Stimulated activated naive B cell treated with anti-CD40 and anti-IgM and Interleukin-4, amounts not matched to agents 10 μg/mL and 1 μg/mL and 100 μg/mL, for 72 hours (primary cell): ENCODE results near the gene TTLL11.
"Not testable (repeated sequence)": the region's sequence is repeated elsewhere in the genome, so short reads cannot be mapped to it uniquely, and the experiment has no call there.

Source experiments
- ATAC-seq, 2 donors: fragments of 150-1000 bp; cut with Tn5 transposase; replicated peaks; 2 replicates each; pipeline ENCODE4 v1.10.0; 2021; ENCODE audit warnings: moderate library complexity in 1 of 2
- DNase-seq: peaks from one replicate; pipeline ENCODE4 v3.0.0; 2021
- H3K27ac Mint-ChIP-seq: one replicate; pipeline ENCODE4 v1.8.0; 2022; ENCODE audit warnings: mild to moderate bottlenecking, mixed read lengths
- H3K27me3 Mint-ChIP-seq, 2 donors: one replicate each; pipeline ENCODE4 v1.8.0; 2022; ENCODE audit warnings: mixed read lengths in 2 of 2
- H3K36me3 Mint-ChIP-seq, 2 donors: one replicate each; pipeline ENCODE4 v1.8.0; 2022; ENCODE audit warnings: mixed read lengths in 2 of 2, mild to moderate bottlenecking in 1 of 2
- H3K4me1 Mint-ChIP-seq, 2 donors: one replicate each; pipeline ENCODE4 v1.8.0; 2022; ENCODE audit warnings: mixed read lengths in 2 of 2, mild to moderate bottlenecking in 1 of 2
- H3K4me3 Mint-ChIP-seq, 2 donors: one replicate each; pipeline ENCODE4 v1.8.0; 2022; ENCODE audit warnings: mild to moderate bottlenecking in 2 of 2, mixed read lengths in 2 of 2, moderate library complexity in 1 of 2
- H3K9me3 Mint-ChIP-seq, 2 donors: one replicate each; pipeline ENCODE4 v1.8.0; 2022; ENCODE audit warnings: mixed read lengths in 2 of 2, mild to moderate bottlenecking in 1 of 2

TTLL11 gene

GRCh38 chr9:121794334-121794733 is 298.8 kb downstream of the TTLL11 start:
- H3K4me1 Mint-ChIP-seq, H3K4me3 Mint-ChIP-seq, DNase-seq, H3K36me3 Mint-ChIP-seq, ATAC-seq, H3K9me3 Mint-ChIP-seq, H3K27ac Mint-ChIP-seq, H3K27me3 Mint-ChIP-seq: not testable (repeated sequence)

DNA sequence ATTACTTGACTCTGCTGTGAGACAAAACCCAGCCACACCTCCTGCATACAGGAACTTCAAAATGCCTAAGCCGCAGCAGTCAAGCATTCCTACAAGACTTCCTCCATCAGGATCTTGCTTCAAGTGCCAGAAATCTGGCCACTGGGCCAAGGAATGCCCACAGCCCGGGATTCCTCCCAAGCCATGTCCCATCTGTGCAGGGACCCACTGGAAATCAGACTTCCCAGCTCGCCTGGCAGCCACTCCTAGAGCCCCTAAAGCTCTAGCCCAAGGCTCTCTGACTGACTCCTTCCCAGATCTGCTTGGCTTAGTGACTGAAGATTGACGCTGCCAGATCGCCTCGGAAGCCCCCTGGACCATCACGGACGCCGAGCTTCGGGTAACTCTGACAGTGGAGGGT is 300.6 kb downstream of the TTLL11 start:
- not testable (repeated sequence) for H3K9me3 Mint-ChIP-seq, H3K4me1 Mint-ChIP-seq, DNase-seq, H3K36me3 Mint-ChIP-seq, H3K27ac Mint-ChIP-seq, H3K4me3 Mint-ChIP-seq, ATAC-seq
- H3K27me3 Mint-ChIP-seq: peaks cover 16 to 18% of the 10 kb centered on the region in 2 donors

DNA sequence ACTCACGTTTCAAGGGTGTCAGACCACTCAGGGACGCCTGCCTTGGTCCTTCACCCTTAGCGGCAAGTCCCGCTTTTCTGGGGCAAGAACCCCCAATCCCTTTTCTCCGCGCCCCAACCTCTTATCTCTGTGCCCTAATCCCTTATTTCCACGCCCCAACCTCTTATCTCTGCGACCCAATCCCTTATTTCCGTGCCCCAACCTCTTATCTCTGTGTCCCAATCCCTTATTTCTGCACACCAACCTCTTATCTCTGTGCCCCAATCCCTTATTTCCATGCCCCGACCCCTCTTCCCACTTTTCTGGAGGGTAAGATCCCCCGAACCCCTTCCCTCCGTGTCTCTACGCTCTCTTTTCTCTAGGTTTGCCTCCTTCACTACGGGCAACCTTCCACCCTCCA is 302.3 kb downstream of the TTLL11 start:
- no peak for DNase-seq
- no peaks in the 10 kb centered on the region for H3K36me3 Mint-ChIP-seq
- peaks cover 22 to 28% of the 10 kb centered on the region in 2 donors for H3K27me3 Mint-ChIP-seq
- ATAC-seq: no peak
- H3K27ac Mint-ChIP-seq: no peak overlapping the region
- H3K4me1 Mint-ChIP-seq: no peaks in the 10 kb centered on the region
- no peak overlapping the region for H3K4me3 Mint-ChIP-seq
- peaks cover 0 to 4% of the 10 kb centered on the region in 2 donors for H3K9me3 Mint-ChIP-seq

GRCh38 chr9:121788686-121789366 is 304.3 kb downstream of the TTLL11 start:
- DNase-seq: no peak
- Mint-ChIP-seq H3K36me3 (no peaks in the 10 kb centered on the region), H3K9me3 (peaks cover 0 to 4% of the 10 kb centered on the region in 2 donors), H3K4me3 (no peak overlapping the region), H3K27me3 (peaks cover 22 to 28% of the 10 kb centered on the region in 2 donors), H3K27ac (peak overlapping the region; percentile 16), H3K4me1 (no peaks in the 10 kb centered on the region)
- no peak for ATAC-seq

- DNase-seq (no peak), ATAC-seq (no peak)
- Mint-ChIP-seq H3K27ac (no peak overlapping the region), H3K27me3 (peaks cover 22 to 28% of the 10 kb centered on the region in 2 donors), H3K4me3 (no peak overlapping the region), H3K36me3 (no peaks in the 10 kb centered on the region), H3K9me3 (peaks cover 0 to 4% of the 10 kb centered on the region in 2 donors), H3K4me1 (no peaks in the 10 kb centered on the region)
These were observed 306.1 kb downstream of the TTLL11 start for GRCh38 chr9:121786998-121787422.

- ATAC-seq: no peak
- DNase-seq: no peak
- Mint-ChIP-seq H3K4me3 (no peak overlapping the region), H3K36me3 (no peaks in the 10 kb centered on the region), H3K27ac (no peak overlapping the region), H3K4me1 (no peaks in the 10 kb centered on the region), H3K27me3 (peaks cover 19 to 25% of the 10 kb centered on the region in 2 donors), H3K9me3 (peaks cover 0 to 4% of the 10 kb centered on the region in 2 donors)
These were observed 306.6 kb downstream of the TTLL11 start for GRCh38 chr9:121786543-121786948.

- Mint-ChIP-seq H3K9me3 (peaks cover 0 to 3% of the 10 kb centered on the region in 2 donors), H3K27ac (no peak overlapping the region), H3K4me3 (no peak overlapping the region), H3K4me1 (no peaks in the 10 kb centered on the region), H3K27me3 (peaks cover 13 to 25% of the 10 kb centered on the region in 2 donors), H3K36me3 (no peaks in the 10 kb centered on the region)
- ATAC-seq (no peak), DNase-seq (no peak)
These were observed 307.2 kb downstream of the TTLL11 start for GRCh38 chr9:121785673-121786542.

DNA sequence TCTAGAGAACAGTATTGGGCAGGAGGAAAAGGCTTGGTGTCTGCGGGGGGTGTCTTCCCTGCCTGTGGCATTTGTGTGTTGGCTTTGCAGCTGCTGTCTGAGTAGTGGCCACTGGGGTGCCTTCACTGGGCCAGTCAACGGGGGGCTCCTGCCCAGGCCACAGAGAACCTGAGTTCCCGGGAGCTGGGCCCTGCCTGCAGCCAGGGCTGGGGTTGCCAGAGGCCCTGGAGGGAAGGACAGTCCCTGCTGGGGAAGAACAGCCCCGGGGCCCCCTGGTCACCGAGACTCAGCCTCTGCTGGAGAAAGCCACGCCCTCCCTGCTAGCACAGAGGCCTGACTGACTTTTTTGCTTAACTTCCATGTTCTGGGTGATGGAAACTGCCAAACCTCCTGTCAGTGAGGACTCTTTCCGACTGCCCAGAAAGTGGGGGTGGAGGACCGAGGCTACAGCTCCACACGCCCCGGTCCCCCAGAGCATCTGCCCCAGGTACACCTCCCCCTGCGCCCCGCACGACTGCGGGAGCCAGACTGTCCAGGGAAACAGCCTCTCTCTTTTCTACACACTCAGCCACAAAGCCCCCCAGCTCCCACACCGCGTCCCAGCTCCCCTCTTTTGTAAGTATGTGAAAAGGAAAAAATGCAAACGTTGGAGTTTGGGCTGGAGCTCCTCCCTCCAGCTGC is 308.2 kb downstream of the TTLL11 start:
- ATAC-seq: no peak
- peaks cover 12 to 30% of the 10 kb centered on the region in 2 donors for H3K27me3 Mint-ChIP-seq
- H3K27ac Mint-ChIP-seq: no peak overlapping the region
- H3K4me3 Mint-ChIP-seq: no peak overlapping the region
- H3K36me3 Mint-ChIP-seq: no peaks in the 10 kb centered on the region
- H3K4me1 Mint-ChIP-seq: no peaks in the 10 kb centered on the region
- peaks cover 0 to 3% of the 10 kb centered on the region in 2 donors for H3K9me3 Mint-ChIP-seq
- no peak for DNase-seq

- ATAC-seq (no peak), DNase-seq (no peak)
- Mint-ChIP-seq H3K4me1 (no peaks in the 10 kb centered on the region), H3K4me3 (no peak overlapping the region), H3K27ac (no peak overlapping the region), H3K36me3 (no peaks in the 10 kb centered on the region), H3K27me3 (peaks cover 7 to 28% of the 10 kb centered on the region in 2 donors), H3K9me3 (peaks cover 0 to 3% of the 10 kb centered on the region in 2 donors)
These were observed 309.3 kb downstream of the TTLL11 start for GRCh38 chr9:121783521-121784507.

- no peak for ATAC-seq
- peaks cover 4 to 27% of the 10 kb centered on the region in 2 donors for H3K27me3 Mint-ChIP-seq
- H3K4me3 Mint-ChIP-seq: no peak overlapping the region
- no peak for DNase-seq
- H3K9me3 Mint-ChIP-seq: peaks cover 2 to 9% of the 10 kb centered on the region in 2 donors
- no peaks in the 10 kb centered on the region for H3K36me3 Mint-ChIP-seq
- H3K4me1 Mint-ChIP-seq: no peaks in the 10 kb centered on the region
- no peak overlapping the region for H3K27ac Mint-ChIP-seq
These were observed 310.0 kb downstream of the TTLL11 start for GRCh38 chr9:121783111-121783510.

DNA sequence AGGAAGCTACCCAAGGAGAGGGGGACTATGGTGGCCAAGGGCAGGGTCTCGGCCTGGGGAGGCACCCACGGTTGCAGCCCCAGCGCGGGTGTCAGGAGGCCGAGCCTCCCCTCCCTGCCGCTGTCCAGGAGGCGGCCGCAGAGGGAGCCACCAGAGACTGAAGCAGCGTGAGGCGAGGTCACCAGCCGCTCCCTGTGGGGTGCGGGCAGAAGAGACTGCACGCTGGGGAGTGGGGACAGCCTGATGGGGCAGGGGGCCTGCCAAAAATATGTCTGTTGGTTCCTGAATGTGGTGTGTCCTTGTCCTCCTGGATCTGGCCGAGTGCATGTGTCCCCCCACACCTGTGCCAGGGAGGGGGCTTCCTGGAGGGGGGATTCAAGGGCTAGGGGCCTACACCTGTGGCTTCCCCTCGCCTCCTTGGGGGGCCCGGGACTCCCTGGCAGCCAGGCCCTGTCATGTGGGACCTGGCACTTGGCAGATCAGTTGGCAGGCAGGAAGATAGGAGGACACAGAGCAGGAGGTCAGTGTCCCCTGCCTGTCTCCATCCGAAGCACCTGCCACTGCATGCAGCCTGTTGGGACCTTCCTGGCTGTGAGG is 310.5 kb downstream of the TTLL11 start:
- H3K4me1 Mint-ChIP-seq: no peaks in the 10 kb centered on the region
- ATAC-seq: no peak
- peaks cover 2 to 9% of the 10 kb centered on the region in 2 donors for H3K9me3 Mint-ChIP-seq
- H3K36me3 Mint-ChIP-seq: no peaks in the 10 kb centered on the region
- H3K27me3 Mint-ChIP-seq: peaks cover 3 to 27% of the 10 kb centered on the region in 2 donors
- no peak for DNase-seq
- no peak overlapping the region for H3K4me3 Mint-ChIP-seq
- no peak overlapping the region for H3K27ac Mint-ChIP-seq

- Mint-ChIP-seq H3K27me3 (peaks cover 3 to 20% of the 10 kb centered on the region in 2 donors), H3K4me3 (no peak overlapping the region), H3K36me3 (no peaks in the 10 kb centered on the region), H3K4me1 (no peaks in the 10 kb centered on the region), H3K27ac (no peak overlapping the region), H3K9me3 (peaks cover 2 to 9% of the 10 kb centered on the region in 2 donors)
- no peak for ATAC-seq
- no peak for DNase-seq
These were observed 311.2 kb downstream of the TTLL11 start for GRCh38 chr9:121781701-121782464.

- Mint-ChIP-seq H3K27ac (no peak overlapping the region), H3K9me3 (peaks cover 2 to 9% of the 10 kb centered on the region in 2 donors), H3K27me3 (peaks cover 0 to 14% of the 10 kb centered on the region in 2 donors), H3K36me3 (no peaks in the 10 kb centered on the region), H3K4me3 (no peak overlapping the region), H3K4me1 (no peaks in the 10 kb centered on the region)
- ATAC-seq: no peak
- no peak for DNase-seq
These were observed 312.0 kb downstream of the TTLL11 start for GRCh38 chr9:121781145-121781548.
